Activated CD8-positive, alpha-beta T cell treated with anti-CD3 and anti-CD28 coated beads, Interleukin-2, amount 10 ng/mL, durations not matched to agents 7 days and 5 days (primary cell): ENCODE measurements around the gene PLXDC2. TPM values are rescaled to one million over a fixed set of nuclear protein-coding genes. Genes with fewer than 3 reads are reported as not detected.
"Not testable (repeated sequence)": the region's sequence is repeated elsewhere in the genome, so short reads cannot be mapped to it uniquely, and the experiment has no call there.

Experiments
- ATAC-seq: fragments of 150-1000 bp; cut with Tn5 transposase; one replicate; pipeline ENCODE4 v1.10.0; 2021; ENCODE audit warnings: moderate library complexity
- CTCF ChIA-PET: fragments of 350-600 bp; sonication (Branson Sonifier 250); formaldehyde crosslinking; loops from one replicate; lab custom pipeline; 2021; ENCODE audit warnings: antibody characterized with exemption; lab: Charles Lee
- POLR2A ChIA-PET: fragments of 350-600 bp; sonication (Branson Sonifier 250); formaldehyde crosslinking; loops from one replicate; lab custom pipeline; 2021; ENCODE audit warnings: antibody characterized with exemption; lab: Charles Lee
- DNase-seq: peaks from one replicate; pipeline ENCODE4 v3.0.0-alpha.2; 2020
- H3K27ac Mint-ChIP-seq: one replicate; pipeline ENCODE4 v1.8.0; 2021; ENCODE audit warnings: mild to moderate bottlenecking, mixed read lengths
- H3K27me3 Mint-ChIP-seq: one replicate; pipeline ENCODE4 v1.8.0; 2021; ENCODE audit warnings: low read depth, mixed read lengths
- H3K36me3 Mint-ChIP-seq: one replicate; pipeline ENCODE4 v1.8.0; 2021; ENCODE audit warnings: low read depth, mixed read lengths
- H3K4me1 Mint-ChIP-seq: one replicate; pipeline ENCODE4 v1.8.0; 2021; ENCODE audit warnings: low read depth, mixed read lengths
- H3K4me3 Mint-ChIP-seq: one replicate; pipeline ENCODE4 v1.8.0; 2021; ENCODE audit warnings: mild to moderate bottlenecking, mixed read lengths
- H3K9me3 Mint-ChIP-seq: one replicate; pipeline ENCODE4 v1.8.0; 2022; ENCODE audit warnings: mixed read lengths; ENCODE audit not compliant: insufficient read depth
- total RNA-seq, 2 experiments: library from RNA; stranded (reverse); gene quantifications; one replicate each; pipeline ENCODE4 v1.2.3, GENCODE V29; 2021

Gene PLXDC2
- total RNA-seq, 2 experiments from 2014 or later, result 0.05 TPM; not detected in 1

GRCh38 chr10:20175719-20176118, 359.5 kb downstream of the PLXDC2 start:
- Mint-ChIP-seq H3K9me3 (no peaks in the 10 kb centered on the region), H3K4me3 (no peak overlapping the region), H3K27me3 (no peaks in the 10 kb centered on the region), H3K36me3 (no peaks in the 10 kb centered on the region), H3K27ac (no peak overlapping the region), H3K4me1 (no peaks in the 10 kb centered on the region)
- POLR2A ChIA-PET, result no interaction called here
- ATAC-seq (no peak), DNase-seq (no peak)
- CTCF ChIA-PET, result no interaction called here

- Mint-ChIP-seq H3K36me3 (no peaks in the 10 kb centered on the region), H3K9me3 (no peaks in the 10 kb centered on the region), H3K27me3 (no peaks in the 10 kb centered on the region), H3K4me1 (no peaks in the 10 kb centered on the region), H3K27ac (no peak overlapping the region), H3K4me3 (no peak overlapping the region)
- DNase-seq, result no peak
- POLR2A ChIA-PET, result no interaction called here
- CTCF ChIA-PET, result no interaction called here
- ATAC-seq, result no peak
These were observed 364.5 kb downstream of the PLXDC2 start for GRCh38 chr10:20180766-20181165.

GRCh38 chr10:20181434-20181833, 365.2 kb downstream of the PLXDC2 start:
- ChIA-PET POLR2A (no interaction called here), CTCF (no interaction called here)
- DNase-seq (no peak), ATAC-seq (no peak)
- no peak overlapping the region for H3K27ac Mint-ChIP-seq
- H3K27me3 Mint-ChIP-seq, result no peaks in the 10 kb centered on the region
- H3K4me3 Mint-ChIP-seq, result no peak overlapping the region
- no peaks in the 10 kb centered on the region for H3K4me1 Mint-ChIP-seq
- no peaks in the 10 kb centered on the region for H3K9me3 Mint-ChIP-seq
- no peaks in the 10 kb centered on the region for H3K36me3 Mint-ChIP-seq

- no peaks in the 10 kb centered on the region for H3K4me1 Mint-ChIP-seq
- ATAC-seq (no peak), DNase-seq (no peak)
- CTCF ChIA-PET, result no interaction called here
- no peaks in the 10 kb centered on the region for H3K27me3 Mint-ChIP-seq
- POLR2A ChIA-PET, result no interaction called here
- H3K9me3 Mint-ChIP-seq, result no peaks in the 10 kb centered on the region
- H3K4me3 Mint-ChIP-seq, result no peak overlapping the region
- no peaks in the 10 kb centered on the region for H3K36me3 Mint-ChIP-seq
- no peak overlapping the region for H3K27ac Mint-ChIP-seq
These were observed 368.9 kb downstream of the PLXDC2 start for GRCh38 chr10:20185116-20185515.

GRCh38 chr10:20191392-20191791, 375.2 kb downstream of the PLXDC2 start:
- CTCF ChIA-PET, DNase-seq, H3K4me1 Mint-ChIP-seq, H3K27me3 Mint-ChIP-seq, H3K4me3 Mint-ChIP-seq, POLR2A ChIA-PET, ATAC-seq, H3K36me3 Mint-ChIP-seq, H3K9me3 Mint-ChIP-seq, H3K27ac Mint-ChIP-seq: not testable (repeated sequence)

- no peak for ATAC-seq
- ChIA-PET CTCF (no interaction called here), POLR2A (no interaction called here)
- Mint-ChIP-seq H3K9me3 (no peaks in the 10 kb centered on the region), H3K4me3 (no peak overlapping the region), H3K27ac (no peak overlapping the region), H3K4me1 (no peaks in the 10 kb centered on the region), H3K36me3 (no peaks in the 10 kb centered on the region), H3K27me3 (no peaks in the 10 kb centered on the region)
- DNase-seq, result no peak
These were observed 378.8 kb downstream of the PLXDC2 start for GRCh38 chr10:20195076-20195475.

- Mint-ChIP-seq H3K27ac (no peak overlapping the region), H3K27me3 (no peaks in the 10 kb centered on the region), H3K4me3 (no peak overlapping the region), H3K9me3 (no peaks in the 10 kb centered on the region), H3K36me3 (no peaks in the 10 kb centered on the region), H3K4me1 (no peaks in the 10 kb centered on the region)
- ChIA-PET POLR2A (no interaction called here), CTCF (no interaction called here)
- DNase-seq, result no peak
- no peak for ATAC-seq
These were observed 384.5 kb downstream of the PLXDC2 start for GRCh38 chr10:20200758-20201157.

- no peak for DNase-seq
- CTCF ChIA-PET, result no interaction called here
- no peak overlapping the region for H3K4me3 Mint-ChIP-seq
- no peaks in the 10 kb centered on the region for H3K27me3 Mint-ChIP-seq
- H3K27ac Mint-ChIP-seq, result no peak overlapping the region
- no peaks in the 10 kb centered on the region for H3K9me3 Mint-ChIP-seq
- no peaks in the 10 kb centered on the region for H3K4me1 Mint-ChIP-seq
- POLR2A ChIA-PET, result no interaction called here
- no peak for ATAC-seq
- H3K36me3 Mint-ChIP-seq, result no peaks in the 10 kb centered on the region
These were observed 386.1 kb downstream of the PLXDC2 start for GRCh38 chr10:20202337-20202736.

GRCh38 chr10:20207653-20208052, 391.4 kb downstream of the PLXDC2 start:
- Mint-ChIP-seq H3K36me3 (no peaks in the 10 kb centered on the region), H3K27me3 (no peaks in the 10 kb centered on the region), H3K9me3 (peaks cover 5% of the 10 kb centered on the region), H3K4me1 (no peaks in the 10 kb centered on the region), H3K27ac (no peak overlapping the region), H3K4me3 (no peak overlapping the region)
- ChIA-PET POLR2A (no interaction called here), CTCF (no interaction called here)
- no peak for ATAC-seq
- DNase-seq, result no peak

- DNase-seq, H3K36me3 Mint-ChIP-seq, H3K4me3 Mint-ChIP-seq, H3K9me3 Mint-ChIP-seq, POLR2A ChIA-PET, CTCF ChIA-PET, H3K27ac Mint-ChIP-seq, H3K27me3 Mint-ChIP-seq, ATAC-seq, H3K4me1 Mint-ChIP-seq: not testable (repeated sequence)
These were observed 392.9 kb downstream of the PLXDC2 start for GRCh38 chr10:20209098-20209497.

- ChIA-PET CTCF (no interaction called here), POLR2A (no interaction called here)
- no peaks in the 10 kb centered on the region for H3K27me3 Mint-ChIP-seq
- H3K9me3 Mint-ChIP-seq, result peaks cover 4% of the 10 kb centered on the region
- no peak overlapping the region for H3K4me3 Mint-ChIP-seq
- H3K4me1 Mint-ChIP-seq, result no peaks in the 10 kb centered on the region
- ATAC-seq, result no peak
- DNase-seq, result no peak
- H3K27ac Mint-ChIP-seq, result no peak overlapping the region
- no peaks in the 10 kb centered on the region for H3K36me3 Mint-ChIP-seq
These were observed 399.4 kb downstream of the PLXDC2 start for GRCh38 chr10:20215547-20216152.

GRCh38 chr10:20221356-20221755, 405.1 kb downstream of the PLXDC2 start:
- Mint-ChIP-seq H3K4me3 (no peak overlapping the region), H3K27ac (no peak overlapping the region), H3K27me3 (no peaks in the 10 kb centered on the region), H3K4me1 (no peaks in the 10 kb centered on the region), H3K9me3 (no peaks in the 10 kb centered on the region), H3K36me3 (no peaks in the 10 kb centered on the region)
- ChIA-PET POLR2A (no interaction called here), CTCF (no interaction called here)
- no peak for DNase-seq
- no peak for ATAC-seq

GRCh38 chr10:20228729-20229128, 412.5 kb downstream of the PLXDC2 start:
- DNase-seq, result no peak
- Mint-ChIP-seq H3K27ac (no peak overlapping the region), H3K27me3 (no peaks in the 10 kb centered on the region), H3K4me3 (no peak overlapping the region), H3K4me1 (no peaks in the 10 kb centered on the region), H3K9me3 (no peaks in the 10 kb centered on the region), H3K36me3 (no peaks in the 10 kb centered on the region)
- ChIA-PET POLR2A (no interaction called here), CTCF (no interaction called here)
- ATAC-seq, result no peak
